ENCODE data around the gene ITGB5.

DNA sequence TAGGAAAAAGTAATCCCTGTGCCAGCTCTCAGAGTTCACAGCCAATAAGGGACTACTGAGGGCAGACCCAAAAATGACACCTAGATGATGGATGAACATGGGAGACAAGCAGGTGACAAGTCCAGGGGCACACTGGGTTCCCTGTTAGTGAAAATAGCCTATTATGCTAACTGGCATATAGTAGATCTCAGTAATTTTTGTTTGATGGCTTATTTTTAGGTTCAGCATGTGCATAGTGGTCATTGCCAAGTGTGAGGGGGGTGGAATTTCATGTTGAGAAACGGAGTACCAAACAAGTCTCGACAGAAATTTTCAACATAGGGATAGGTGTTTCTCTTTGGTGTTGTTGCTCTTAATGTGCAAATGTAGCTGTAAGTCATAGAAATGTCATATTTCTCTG lies 6.4 kb upstream of the ITGB5 start:
- TF ChIP-seq, protein P1, sequence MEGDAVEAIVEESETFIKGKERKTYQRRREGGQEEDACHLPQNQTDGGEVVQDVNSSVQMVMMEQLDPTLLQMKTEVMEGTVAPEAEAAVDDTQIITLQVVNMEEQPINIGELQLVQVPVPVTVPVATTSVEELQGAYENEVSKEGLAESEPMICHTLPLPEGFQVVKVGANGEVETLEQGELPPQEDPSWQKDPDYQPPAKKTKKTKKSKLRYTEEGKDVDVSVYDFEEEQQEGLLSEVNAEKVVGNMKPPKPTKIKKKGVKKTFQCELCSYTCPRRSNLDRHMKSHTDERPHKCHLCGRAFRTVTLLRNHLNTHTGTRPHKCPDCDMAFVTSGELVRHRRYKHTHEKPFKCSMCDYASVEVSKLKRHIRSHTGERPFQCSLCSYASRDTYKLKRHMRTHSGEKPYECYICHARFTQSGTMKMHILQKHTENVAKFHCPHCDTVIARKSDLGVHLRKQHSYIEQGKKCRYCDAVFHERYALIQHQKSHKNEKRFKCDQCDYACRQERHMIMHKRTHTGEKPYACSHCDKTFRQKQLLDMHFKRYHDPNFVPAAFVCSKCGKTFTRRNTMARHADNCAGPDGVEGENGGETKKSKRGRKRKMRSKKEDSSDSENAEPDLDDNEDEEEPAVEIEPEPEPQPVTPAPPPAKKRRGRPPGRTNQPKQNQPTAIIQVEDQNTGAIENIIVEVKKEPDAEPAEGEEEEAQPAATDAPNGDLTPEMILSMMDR (IDR thresholded peaks at IDR 0.05): no peak
- no peak for TF ChIP-seq ZFX (IDR thresholded peaks at IDR 0.05; ENCODE audit: borderline replicate concordance)
